COLO668 (cell line): ENCODE results near the gene WRAP73.

Experiments
- DNase-seq: peaks from one replicate; lab custom pipeline; 2025; ENCODE audit not compliant: unreplicated experiment; lab: John Stamatoyannopoulos, UW

The WRAP73 gene

GRCh38 chr1:3683197-3683596, 33.3 kb upstream of the WRAP73 start:
- DNase-seq: no peak

GRCh38 chr1:3681898-3682806, 32.2 kb upstream of the WRAP73 start:
- DNase-seq: no peak

- no peak for DNase-seq
These were observed 31.5 kb upstream of the WRAP73 start for GRCh38 chr1:3681231-3681897.

GRCh38 chr1:3680488-3681230, 30.8 kb upstream of the WRAP73 start:
- DNase-seq: peak; percentile 81

- DNase-seq: no peak
These were observed 30.0 kb upstream of the WRAP73 start for GRCh38 chr1:3679799-3680453.

- no peak for DNase-seq
These were observed 29.2 kb upstream of the WRAP73 start for GRCh38 chr1:3679098-3679555.

- DNase-seq: no peak
These were observed 28.6 kb upstream of the WRAP73 start for GRCh38 chr1:3678361-3679097.

GRCh38 chr1:3677484-3677883, 27.6 kb upstream of the WRAP73 start:
- no peak for DNase-seq

GRCh38 chr1:3676581-3677470, 26.9 kb upstream of the WRAP73 start:
- no peak for DNase-seq

- DNase-seq: no peak
These were observed 25.5 kb upstream of the WRAP73 start for GRCh38 chr1:3675436-3675835.

- DNase-seq: no peak
These were observed 24.5 kb upstream of the WRAP73 start for GRCh38 chr1:3674100-3675094.

GRCh38 chr1:3673381-3674099, 23.6 kb upstream of the WRAP73 start:
- no peak for DNase-seq

GRCh38 chr1:3672971-3673361, 23.1 kb upstream of the WRAP73 start:
- no peak for DNase-seq

GRCh38 chr1:3672231-3672970, 22.5 kb upstream of the WRAP73 start:
- no peak for DNase-seq

- DNase-seq: peak; percentile 76
These were observed 21.7 kb upstream of the WRAP73 start for GRCh38 chr1:3671371-3672180.

- peak; percentile 41 for DNase-seq
These were observed 20.9 kb upstream of the WRAP73 start for GRCh38 chr1:3670823-3671265.
